ENCODE data around the gene S100A7A.

DNA sequence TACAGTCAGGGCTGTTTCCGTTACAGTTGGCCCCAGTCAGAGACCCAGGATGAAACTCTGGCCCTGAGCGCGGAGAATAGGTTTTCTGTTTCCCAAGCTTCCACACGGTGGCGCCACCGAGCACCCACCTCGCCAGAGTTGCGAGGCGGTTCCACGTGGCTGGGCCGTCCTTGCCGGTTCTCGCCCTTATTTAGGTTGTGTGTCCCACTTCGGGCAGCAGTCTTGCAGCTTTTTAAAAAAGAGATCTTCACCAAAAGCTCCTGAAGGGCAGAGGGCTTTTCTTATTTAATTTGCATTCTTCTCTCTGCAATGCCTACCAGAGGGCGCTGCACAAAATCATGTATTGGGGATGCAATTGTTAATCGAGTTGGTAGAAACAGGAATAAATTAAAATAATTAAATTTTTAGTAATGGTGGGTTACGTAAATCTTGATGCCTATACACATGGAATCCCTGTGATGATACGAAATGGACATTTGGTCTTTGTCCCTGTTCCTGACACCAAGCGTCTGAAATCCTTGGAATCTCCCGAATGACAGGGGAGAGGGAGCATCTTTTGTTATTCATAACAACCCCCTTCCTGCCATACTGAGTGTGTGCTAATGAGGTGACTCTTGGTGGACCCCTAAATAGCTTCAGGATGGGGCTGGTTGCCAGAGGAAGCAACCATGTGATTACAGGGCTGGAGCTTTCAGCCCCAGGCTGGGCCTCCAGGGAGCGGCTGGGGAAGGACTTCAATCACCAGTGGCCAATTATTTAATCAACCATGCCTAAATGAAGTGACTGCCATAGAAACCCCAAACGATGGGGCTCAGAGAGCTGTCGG lies 49.7 kb downstream of the S100A7A start:
- TF ChIP-seq BHLHE40 (IDR thresholded peaks at IDR 0.05; ENCODE audit: low read length), result no peak
- TF ChIP-seq POLR2A (IDR thresholded peaks at IDR 0.05; ENCODE audit: insufficient read depth in 1 of 2, low read depth in 2 of 2, low read length in 2 of 2), result no peak
- TF ChIP-seq RAD21 (CRISPR knock-in tag; IDR thresholded peaks at IDR 0.05), result peak; percentile 49; the same call in 1 of the 2 replicates
- TF ChIP-seq ZNF337 (CRISPR knock-in tag; IDR thresholded peaks at IDR 0.05; ENCODE audit: borderline replicate concordance, low read depth), result no peak
- TF ChIP-seq, protein P1, sequence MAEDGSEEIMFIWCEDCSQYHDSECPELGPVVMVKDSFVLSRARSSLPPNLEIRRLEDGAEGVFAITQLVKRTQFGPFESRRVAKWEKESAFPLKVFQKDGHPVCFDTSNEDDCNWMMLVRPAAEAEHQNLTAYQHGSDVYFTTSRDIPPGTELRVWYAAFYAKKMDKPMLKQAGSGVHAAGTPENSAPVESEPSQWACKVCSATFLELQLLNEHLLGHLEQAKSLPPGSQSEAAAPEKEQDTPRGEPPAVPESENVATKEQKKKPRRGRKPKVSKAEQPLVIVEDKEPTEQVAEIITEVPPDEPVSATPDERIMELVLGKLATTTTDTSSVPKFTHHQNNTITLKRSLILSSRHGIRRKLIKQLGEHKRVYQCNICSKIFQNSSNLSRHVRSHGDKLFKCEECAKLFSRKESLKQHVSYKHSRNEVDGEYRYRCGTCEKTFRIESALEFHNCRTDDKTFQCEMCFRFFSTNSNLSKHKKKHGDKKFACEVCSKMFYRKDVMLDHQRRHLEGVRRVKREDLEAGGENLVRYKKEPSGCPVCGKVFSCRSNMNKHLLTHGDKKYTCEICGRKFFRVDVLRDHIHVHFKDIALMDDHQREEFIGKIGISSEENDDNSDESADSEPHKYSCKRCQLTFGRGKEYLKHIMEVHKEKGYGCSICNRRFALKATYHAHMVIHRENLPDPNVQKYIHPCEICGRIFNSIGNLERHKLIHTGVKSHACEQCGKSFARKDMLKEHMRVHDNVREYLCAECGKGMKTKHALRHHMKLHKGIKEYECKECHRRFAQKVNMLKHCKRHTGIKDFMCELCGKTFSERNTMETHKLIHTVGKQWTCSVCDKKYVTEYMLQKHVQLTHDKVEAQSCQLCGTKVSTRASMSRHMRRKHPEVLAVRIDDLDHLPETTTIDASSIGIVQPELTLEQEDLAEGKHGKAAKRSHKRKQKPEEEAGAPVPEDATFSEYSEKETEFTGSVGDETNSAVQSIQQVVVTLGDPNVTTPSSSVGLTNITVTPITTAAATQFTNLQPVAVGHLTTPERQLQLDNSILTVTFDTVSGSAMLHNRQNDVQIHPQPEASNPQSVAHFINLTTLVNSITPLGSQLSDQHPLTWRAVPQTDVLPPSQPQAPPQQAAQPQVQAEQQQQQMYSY (CRISPR knock-in tag; IDR thresholded peaks at IDR 0.05), result no peak
- TF ChIP-seq NFE2 (CRISPR knock-in tag; IDR thresholded peaks at IDR 0.05), result no peak
- TF ChIP-seq ZNF274 (CRISPR knock-in tag; IDR thresholded peaks at IDR 0.05), result no peak
- no peak for TF ChIP-seq ASH2L (IDR thresholded peaks at IDR 0.05; ENCODE audit: insufficient read length, low read depth, low read length)
- TF ChIP-seq ZNF780A (CRISPR knock-in tag; IDR thresholded peaks at IDR 0.05), result no peak
- TF ChIP-seq MTA1 (CRISPR knock-in tag; IDR thresholded peaks at IDR 0.05; ENCODE audit: borderline replicate concordance), result no peak
- TF ChIP-seq, protein P2, sequence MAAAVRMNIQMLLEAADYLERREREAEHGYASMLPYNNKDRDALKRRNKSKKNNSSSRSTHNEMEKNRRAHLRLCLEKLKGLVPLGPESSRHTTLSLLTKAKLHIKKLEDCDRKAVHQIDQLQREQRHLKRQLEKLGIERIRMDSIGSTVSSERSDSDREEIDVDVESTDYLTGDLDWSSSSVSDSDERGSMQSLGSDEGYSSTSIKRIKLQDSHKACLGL (CRISPR knock-in tag; IDR thresholded peaks at IDR 0.05), result no peak
- TF ChIP-seq, protein P3, sequence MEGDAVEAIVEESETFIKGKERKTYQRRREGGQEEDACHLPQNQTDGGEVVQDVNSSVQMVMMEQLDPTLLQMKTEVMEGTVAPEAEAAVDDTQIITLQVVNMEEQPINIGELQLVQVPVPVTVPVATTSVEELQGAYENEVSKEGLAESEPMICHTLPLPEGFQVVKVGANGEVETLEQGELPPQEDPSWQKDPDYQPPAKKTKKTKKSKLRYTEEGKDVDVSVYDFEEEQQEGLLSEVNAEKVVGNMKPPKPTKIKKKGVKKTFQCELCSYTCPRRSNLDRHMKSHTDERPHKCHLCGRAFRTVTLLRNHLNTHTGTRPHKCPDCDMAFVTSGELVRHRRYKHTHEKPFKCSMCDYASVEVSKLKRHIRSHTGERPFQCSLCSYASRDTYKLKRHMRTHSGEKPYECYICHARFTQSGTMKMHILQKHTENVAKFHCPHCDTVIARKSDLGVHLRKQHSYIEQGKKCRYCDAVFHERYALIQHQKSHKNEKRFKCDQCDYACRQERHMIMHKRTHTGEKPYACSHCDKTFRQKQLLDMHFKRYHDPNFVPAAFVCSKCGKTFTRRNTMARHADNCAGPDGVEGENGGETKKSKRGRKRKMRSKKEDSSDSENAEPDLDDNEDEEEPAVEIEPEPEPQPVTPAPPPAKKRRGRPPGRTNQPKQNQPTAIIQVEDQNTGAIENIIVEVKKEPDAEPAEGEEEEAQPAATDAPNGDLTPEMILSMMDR (CRISPR knock-in tag; IDR thresholded peaks at IDR 0.05), result peak; percentile 74
- TF ChIP-seq, protein P4, sequence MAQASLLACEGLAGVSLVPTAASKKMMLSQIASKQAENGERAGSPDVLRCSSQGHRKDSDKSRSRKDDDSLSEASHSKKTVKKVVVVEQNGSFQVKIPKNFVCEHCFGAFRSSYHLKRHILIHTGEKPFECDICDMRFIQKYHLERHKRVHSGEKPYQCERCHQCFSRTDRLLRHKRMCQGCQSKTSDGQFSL (CRISPR knock-in tag; IDR thresholded peaks at IDR 0.05), result no peak
- TF ChIP-seq, protein P5, sequence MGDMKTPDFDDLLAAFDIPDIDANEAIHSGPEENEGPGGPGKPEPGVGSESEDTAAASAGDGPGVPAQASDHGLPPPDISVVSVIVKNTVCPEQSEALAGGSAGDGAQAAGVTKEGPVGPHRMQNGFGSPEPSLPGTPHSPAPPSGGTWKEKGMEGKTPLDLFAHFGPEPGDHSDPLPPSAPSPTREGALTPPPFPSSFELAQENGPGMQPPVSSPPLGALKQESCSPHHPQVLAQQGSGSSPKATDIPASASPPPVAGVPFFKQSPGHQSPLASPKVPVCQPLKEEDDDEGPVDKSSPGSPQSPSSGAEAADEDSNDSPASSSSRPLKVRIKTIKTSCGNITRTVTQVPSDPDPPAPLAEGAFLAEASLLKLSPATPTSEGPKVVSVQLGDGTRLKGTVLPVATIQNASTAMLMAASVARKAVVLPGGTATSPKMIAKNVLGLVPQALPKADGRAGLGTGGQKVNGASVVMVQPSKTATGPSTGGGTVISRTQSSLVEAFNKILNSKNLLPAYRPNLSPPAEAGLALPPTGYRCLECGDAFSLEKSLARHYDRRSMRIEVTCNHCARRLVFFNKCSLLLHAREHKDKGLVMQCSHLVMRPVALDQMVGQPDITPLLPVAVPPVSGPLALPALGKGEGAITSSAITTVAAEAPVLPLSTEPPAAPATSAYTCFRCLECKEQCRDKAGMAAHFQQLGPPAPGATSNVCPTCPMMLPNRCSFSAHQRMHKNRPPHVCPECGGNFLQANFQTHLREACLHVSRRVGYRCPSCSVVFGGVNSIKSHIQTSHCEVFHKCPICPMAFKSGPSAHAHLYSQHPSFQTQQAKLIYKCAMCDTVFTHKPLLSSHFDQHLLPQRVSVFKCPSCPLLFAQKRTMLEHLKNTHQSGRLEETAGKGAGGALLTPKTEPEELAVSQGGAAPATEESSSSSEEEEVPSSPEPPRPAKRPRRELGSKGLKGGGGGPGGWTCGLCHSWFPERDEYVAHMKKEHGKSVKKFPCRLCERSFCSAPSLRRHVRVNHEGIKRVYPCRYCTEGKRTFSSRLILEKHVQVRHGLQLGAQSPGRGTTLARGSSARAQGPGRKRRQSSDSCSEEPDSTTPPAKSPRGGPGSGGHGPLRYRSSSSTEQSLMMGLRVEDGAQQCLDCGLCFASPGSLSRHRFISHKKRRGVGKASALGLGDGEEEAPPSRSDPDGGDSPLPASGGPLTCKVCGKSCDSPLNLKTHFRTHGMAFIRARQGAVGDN (CRISPR knock-in tag; IDR thresholded peaks at IDR 0.05), result peak; percentile 37
